Panc1 (cell line): ENCODE results near the gene SESN1. TPM values are rescaled to one million over a fixed set of nuclear protein-coding genes. Genes with fewer than 3 reads are reported as not detected.

ENCODE experiments used
- ATAC-seq: fragments of 200-7000 bp; cut with Tn5 transposase; 2 replicates; pipeline ENCODE4 v1.9.1; 2020; ENCODE audit warnings: mild to moderate bottlenecking, moderate library complexity
- BruUV-seq: library from RNA; stranded (reverse); fragments of 400-500 nt; replicated peaks from 2 replicates; lab custom pipeline; 2021; lab: Mats Ljungman, UMichigan
- CTCF ChIA-PET: fragments of 300-600 bp; sonication (Branson Sonifier 250); formaldehyde crosslinking; loops from one replicate; lab custom pipeline; 2022; ENCODE audit warnings: antibody characterized with exemption; lab: Charles Lee
- POLR2A ChIA-PET: fragments of 300-600 bp; sonication (Branson Sonifier 250); formaldehyde crosslinking; loops from one replicate; lab custom pipeline; 2022; ENCODE audit warnings: antibody characterized with exemption; lab: Charles Lee
- DNase-seq: peaks from one replicate; pipeline ENCODE4 v3.0.0-alpha.2; 2010; ENCODE audit warnings: low read depth, low spot score
- H3K27ac ChIP-seq: 2 replicates; pipeline ENCODE4 v1.5.1; 2011; ENCODE audit warnings: mild to moderate bottlenecking, low read length, inconsistent platforms
- H3K27me3 ChIP-seq: fragments of 200-500 bp; sonication (Bioruptor generic); 2 replicates; pipeline ENCODE4 v1.6.0; 2014; ENCODE audit warnings: low read length, inconsistent platforms; ENCODE audit not compliant: control insufficient read depth, insufficient read depth
- H3K36me3 ChIP-seq: fragments of 200-500 bp; sonication (Bioruptor generic); 2 replicates; pipeline ENCODE4 v1.5.1; 2014; ENCODE audit warnings: inconsistent platforms, mild to moderate bottlenecking, low read length, moderate library complexity; ENCODE audit not compliant: control insufficient read depth, insufficient read depth
- H3K4me1 ChIP-seq: 2 replicates; pipeline ENCODE4 v1.5.1; 2011; ENCODE audit warnings: inconsistent platforms, mild to moderate bottlenecking, low read length, moderate library complexity; ENCODE audit not compliant: control insufficient read depth, insufficient read depth
- H3K4me3 ChIP-seq, 2 experiments: 2 replicates each; pipeline ENCODE4 v1.5.1; 2011 to 2012; ENCODE audit warnings: low read depth in 2 of 2, low read length in 2 of 2, mild to moderate bottlenecking in 2 of 2, inconsistent platforms in 1 of 2, moderate library complexity in 1 of 2
- H3K9me3 ChIP-seq: fragments of 200-500 bp; sonication (Bioruptor generic); 2 replicates; pipeline ENCODE4 v1.5.1; 2014; ENCODE audit warnings: low read depth, mild to moderate bottlenecking, inconsistent platforms, low read length, moderate library complexity; ENCODE audit not compliant: control insufficient read depth, insufficient read depth
- CTCF ChIP-seq: fragments of 450-650 bp; IDR thresholded peaks from 2 replicates; pipeline ENCODE4 v1.5.1; 2017; ENCODE audit warnings: mild to moderate bottlenecking
- POLR2AphosphoS5 ChIP-seq: IDR thresholded peaks from 2 replicates; pipeline ENCODE4 v1.6.1; 2012; ENCODE audit warnings: mild to moderate bottlenecking, low read depth, low read length, moderate library complexity
- REST ChIP-seq, 2 experiments: IDR thresholded peaks; 2 replicates each; pipeline ENCODE4 v1.6.1; 2011 to 2012; ENCODE audit warnings: low read depth in 2 of 2, control low read depth in 1 of 2, low read length in 1 of 2, mild to moderate bottlenecking in 1 of 2, moderate library complexity in 1 of 2; ENCODE audit not compliant: insufficient read depth in 1 of 2
- SIN3A ChIP-seq: IDR thresholded peaks from 2 replicates; pipeline ENCODE4 v1.6.1; 2012; ENCODE audit warnings: low read depth, mild to moderate bottlenecking, low read length, moderate library complexity, borderline replicate concordance; ENCODE audit not compliant: insufficient read depth
- TCF7L2 ChIP-seq: IDR thresholded peaks from 2 replicates; pipeline ENCODE4 v1.6.1; 2011; ENCODE audit warnings: mild to moderate bottlenecking, low read depth, low read length, inconsistent platforms
- in situ Hi-C: cut with HindIII; loops from 2 replicates; pipeline ENCODE4 v1.10.0; 2016; ENCODE audit warnings: low sequenced_read_pairs, low pct_unique_long_range_greater_than_20kb
- intact Hi-C: fragments of 100-400 bp; cut with micrococcal nuclease; formaldehyde crosslinking; loops from one replicate; pipeline ENCODE4 v1.10.0; 2022; ENCODE audit not compliant: unreplicated experiment
- total RNA-seq: library from RNA; stranded (reverse); gene quantifications from one replicate; pipeline ENCODE4 v1.2.1, GENCODE V29; 2021; ENCODE audit not compliant: unreplicated experiment

The SESN1 gene
- total RNA-seq, 1 experiment from 2014 or later: 11.3 TPM

- no peaks in the 10 kb centered on the region for H3K27me3 ChIP-seq
- H3K36me3 ChIP-seq: no peaks in the 10 kb centered on the region
- TF ChIP-seq CTCF (no peak), SIN3A (no peak), POLR2AphosphoS5 (no peak), TCF7L2 (no peak), REST (IDR thresholded peaks at IDR 0.05; ENCODE audit: insufficient read depth in 1 of 2, low read depth in 2 of 2, low read length in 1 of 2) (no peak)
- H3K4me3 ChIP-seq: no peak overlapping the region
- no peak for ATAC-seq
- in situ Hi-C loops: no loop called here
- CTCF ChIA-PET: no interaction called here
- no peak for DNase-seq
- H3K4me1 ChIP-seq: no peaks in the 10 kb centered on the region
- intact Hi-C loops: no loop called here
- POLR2A ChIA-PET: no interaction called here
- H3K9me3 ChIP-seq: no peaks in the 10 kb centered on the region
- no TSS peak for BruUV-seq
- H3K27ac ChIP-seq: no peak overlapping the region
Measured at GRCh38 chr6:108961077-108961476, 133.6 kb downstream of the SESN1 start.

GRCh38 chr6:108960601-108961000 lies 134.0 kb downstream of the SESN1 start:
- Histone ChIP-seq H3K36me3 (no peaks in the 10 kb centered on the region), H3K27me3 (no peaks in the 10 kb centered on the region), H3K4me1 (no peaks in the 10 kb centered on the region), H3K9me3 (no peaks in the 10 kb centered on the region), H3K4me3 (no peak overlapping the region), H3K27ac (no peak overlapping the region)
- no peak for DNase-seq
- no peak for TF ChIP-seq POLR2AphosphoS5
- TF ChIP-seq CTCF: no peak
- TF ChIP-seq REST (IDR thresholded peaks at IDR 0.05; ENCODE audit: insufficient read depth in 1 of 2, low read depth in 2 of 2, low read length in 1 of 2): no peak
- no peak for TF ChIP-seq SIN3A
- TF ChIP-seq TCF7L2: no peak
- ATAC-seq: no peak; the same call in 1 of the 2 replicates
- intact Hi-C loops: no loop called here
- BruUV-seq: no TSS peak
- in situ Hi-C loops: no loop called here
- ChIA-PET CTCF (no interaction called here), POLR2A (no interaction called here)
